OCI-M2 (cell line): ENCODE data around the gene SRL.
"Not testable (repeated sequence)": the region's sequence is repeated elsewhere in the genome, so short reads cannot be mapped to it uniquely, and the experiment has no call there.

Experiments
- DNase-seq: peaks from one replicate; lab custom pipeline; 2025; ENCODE audit not compliant: unreplicated experiment; lab: John Stamatoyannopoulos, UW

The SRL gene

DNA sequence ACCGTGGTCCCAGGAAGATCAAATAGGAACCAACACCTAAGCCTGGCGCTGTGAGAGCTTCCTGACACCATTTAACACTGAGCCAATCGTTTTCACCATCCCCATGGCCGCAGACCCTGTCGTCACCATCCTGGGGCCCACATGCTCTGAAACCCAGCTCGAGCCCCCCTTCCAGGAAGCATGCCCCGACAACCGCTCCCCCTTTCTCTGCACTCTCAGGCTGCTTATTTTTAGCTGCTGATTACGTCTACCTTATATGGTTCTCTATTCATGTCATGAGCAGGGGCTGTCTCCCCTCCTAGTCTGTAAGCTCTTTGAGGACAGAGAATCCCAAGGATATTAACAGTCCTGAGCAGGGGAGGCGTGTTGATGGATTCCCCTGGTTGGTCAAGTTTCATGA, 10.5 kb downstream of the SRL start:
- DNase-seq = no peak

DNA sequence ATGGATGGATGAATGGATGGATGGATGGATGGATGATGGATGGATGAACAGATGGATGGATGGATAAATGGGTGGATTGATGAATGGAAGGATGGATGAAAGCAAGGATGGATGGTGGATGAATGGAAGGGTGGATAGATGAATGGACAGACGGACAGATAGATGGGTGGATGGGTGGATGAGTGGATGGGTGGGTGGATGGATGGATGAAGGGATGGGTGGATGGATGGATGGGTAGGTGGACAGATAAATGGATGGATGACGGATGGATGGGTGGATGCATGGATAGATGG, 14.9 kb downstream of the SRL start:
- DNase-seq = no peak

DNA sequence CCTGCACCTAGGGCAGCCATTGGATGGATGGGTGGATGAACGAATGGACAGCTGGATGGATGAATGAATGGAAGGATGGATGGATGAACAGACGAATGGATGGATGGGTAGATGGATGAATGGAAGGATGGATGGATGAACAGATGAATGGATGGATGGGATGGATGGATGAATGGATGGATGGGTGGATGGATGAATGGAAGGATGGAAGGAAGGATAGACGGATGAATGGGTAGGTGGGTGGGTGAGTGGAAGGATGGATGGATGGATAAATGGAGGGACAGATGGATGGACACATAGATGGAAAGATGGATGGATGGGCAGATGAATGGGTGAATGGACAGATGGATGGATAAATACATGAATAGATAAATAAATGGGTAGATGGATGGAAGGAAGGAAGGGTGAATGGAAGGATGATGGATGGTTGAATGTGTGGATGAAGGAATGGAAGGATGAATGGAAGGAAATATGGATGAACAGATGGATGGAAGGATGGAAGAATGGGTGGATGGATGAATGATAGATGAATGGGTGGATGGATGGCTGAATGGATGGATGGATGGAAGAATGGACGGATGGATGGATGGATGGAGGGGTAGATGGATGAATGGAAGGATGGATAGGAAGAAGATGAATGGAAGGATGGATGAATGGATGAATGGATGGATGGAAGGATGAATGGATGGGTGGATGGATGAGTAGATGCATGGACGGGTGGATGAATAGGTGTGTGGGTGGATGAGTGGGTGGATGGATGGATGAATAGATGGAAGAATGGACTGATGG, 15.4 kb downstream of the SRL start:
- DNase-seq = no peak

DNA sequence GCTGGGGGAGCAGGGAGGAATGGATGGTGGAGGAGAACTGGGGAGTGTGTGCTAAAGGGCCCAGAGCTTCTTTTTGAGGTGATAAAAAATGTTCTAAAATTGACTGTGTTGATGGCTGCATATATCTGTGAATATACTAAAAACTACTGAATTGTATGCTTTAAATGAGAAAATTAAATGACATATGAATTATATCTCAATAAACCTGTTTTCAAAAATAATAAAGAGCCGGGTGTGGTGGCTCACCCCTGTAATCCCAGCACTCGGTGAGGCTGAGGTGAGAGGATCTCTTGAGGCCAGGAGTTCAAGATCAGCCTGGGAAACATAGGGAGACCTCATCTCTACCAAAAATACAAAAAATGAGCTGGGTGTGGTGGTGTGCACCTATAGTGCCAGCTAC, 16.8 kb downstream of the SRL start:
- no peak for DNase-seq

DNA sequence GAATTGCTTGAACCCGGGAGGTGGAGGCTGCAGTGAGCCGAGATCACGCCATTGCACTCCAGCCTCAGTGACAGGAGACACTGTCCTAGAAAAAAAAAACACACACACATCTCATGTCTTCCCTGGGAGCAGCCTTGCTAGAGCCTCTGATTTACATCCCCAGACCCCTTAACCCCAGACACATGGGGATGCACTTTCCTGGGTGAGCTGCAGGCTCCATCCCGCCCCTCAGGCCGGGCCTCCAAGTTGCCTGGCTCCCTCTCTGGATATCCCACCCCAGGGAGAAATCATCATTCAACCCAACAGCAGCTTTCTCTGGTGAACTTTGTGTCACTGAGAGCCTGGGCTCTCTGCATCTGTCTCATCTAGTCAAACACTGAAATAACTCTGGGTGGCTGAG, 21.5 kb downstream of the SRL start:
- DNase-seq = no peak

DNA sequence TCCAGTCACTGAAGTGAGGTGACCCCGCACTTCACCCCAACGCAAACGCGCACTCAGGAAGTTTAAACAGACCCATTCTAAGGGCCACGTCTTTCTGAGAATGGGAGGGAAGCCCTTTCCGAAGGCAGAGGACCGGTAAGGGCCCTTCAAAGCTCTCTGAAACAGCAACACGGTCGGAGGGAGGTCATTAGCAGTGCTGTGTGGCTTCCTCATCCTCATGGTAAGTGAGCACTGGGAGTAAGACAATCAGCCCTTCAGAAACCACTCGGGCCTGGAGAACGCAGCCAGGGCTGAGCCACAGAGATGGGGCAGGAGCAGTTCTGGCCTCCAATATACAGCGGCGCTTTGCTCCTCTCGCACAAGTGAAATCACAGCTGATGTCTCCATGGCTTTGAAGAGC, 23.7 kb downstream of the SRL start:
- no peak for DNase-seq

DNA sequence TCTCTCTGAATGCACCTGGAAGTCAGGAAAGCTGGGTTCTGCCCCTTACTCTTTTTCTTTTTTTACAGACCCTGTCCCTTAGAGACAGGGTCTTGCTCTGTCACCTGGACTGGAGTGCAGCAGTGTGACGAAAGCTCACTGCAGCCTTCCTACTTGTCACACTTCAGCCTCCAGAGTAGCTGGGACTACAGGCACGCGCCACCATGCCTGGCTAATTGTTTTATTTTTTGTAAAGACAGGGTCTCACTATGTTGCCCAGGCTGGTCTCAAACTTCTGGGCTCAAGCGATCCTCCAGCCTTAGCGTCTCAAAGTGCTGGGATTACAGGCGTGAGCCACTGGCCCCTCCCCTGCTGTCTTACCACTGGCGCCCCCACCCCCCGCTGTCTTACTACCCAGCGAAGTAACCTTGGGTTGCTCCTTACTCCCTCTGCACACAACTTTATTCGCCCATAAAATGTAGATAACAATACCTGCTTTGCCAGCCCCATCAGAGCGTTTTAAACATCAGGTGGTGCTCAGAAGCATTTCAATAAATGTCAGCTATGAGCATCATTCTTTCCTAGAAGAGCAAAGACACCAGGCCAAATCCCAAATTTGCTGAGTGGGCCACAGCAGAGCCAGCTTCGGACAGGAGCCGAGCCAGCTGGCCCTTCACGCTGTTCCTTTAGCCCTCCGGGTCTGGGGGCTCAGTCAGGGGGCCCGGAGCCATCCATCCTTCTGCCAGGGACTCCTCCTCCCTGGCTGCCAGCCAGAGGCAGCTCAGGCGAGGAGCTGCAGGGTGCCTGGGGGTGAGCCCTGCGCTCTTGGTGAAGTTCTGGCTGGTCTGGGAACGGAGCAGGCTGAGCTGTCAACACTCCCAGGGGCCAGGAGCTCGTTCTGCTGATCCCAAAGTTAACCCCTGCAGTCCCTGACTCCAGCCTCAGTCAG, 24.4 kb downstream of the SRL start:
- DNase-seq = no peak

DNA sequence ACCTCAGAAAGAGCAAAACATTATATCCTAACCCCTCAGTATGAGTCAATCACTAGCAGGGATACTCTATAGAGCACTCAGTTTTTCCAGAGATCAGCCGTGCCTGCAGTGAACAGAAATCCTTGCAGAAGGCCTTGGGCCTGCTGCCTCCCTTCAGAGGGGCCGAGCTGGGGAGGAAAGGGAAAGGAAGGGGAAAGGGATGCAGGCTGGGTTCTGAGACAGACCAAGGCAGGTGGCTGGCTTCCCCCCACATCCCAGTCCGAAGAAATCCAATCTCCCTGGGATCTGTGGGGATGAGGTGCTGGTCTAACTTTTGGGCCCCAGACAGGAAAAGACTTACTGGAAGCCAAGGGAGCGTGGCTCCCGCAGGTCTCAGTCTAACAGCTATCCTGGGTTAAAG, 25.3 kb downstream of the SRL start:
- DNase-seq = no peak

DNA sequence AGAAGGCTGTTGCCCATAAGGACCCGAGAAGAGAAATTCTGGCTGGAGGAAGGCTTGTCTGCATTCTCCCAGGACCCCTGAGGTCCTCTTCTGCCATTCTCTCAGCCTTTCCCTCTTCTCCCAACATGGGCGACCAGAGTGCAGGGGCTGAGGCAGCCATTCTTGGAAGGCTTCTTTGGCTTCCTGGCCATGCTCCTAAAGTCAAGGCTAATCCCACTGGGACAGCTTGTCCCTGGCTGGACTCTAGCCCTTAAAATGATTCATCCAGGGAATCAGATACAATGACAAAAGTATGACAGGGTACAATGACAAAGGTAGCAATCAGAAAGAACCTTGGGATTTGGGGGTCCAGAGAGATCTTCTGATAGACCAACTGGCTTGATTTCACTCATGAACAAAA, 26.8 kb downstream of the SRL start:
- DNase-seq = no peak

DNA sequence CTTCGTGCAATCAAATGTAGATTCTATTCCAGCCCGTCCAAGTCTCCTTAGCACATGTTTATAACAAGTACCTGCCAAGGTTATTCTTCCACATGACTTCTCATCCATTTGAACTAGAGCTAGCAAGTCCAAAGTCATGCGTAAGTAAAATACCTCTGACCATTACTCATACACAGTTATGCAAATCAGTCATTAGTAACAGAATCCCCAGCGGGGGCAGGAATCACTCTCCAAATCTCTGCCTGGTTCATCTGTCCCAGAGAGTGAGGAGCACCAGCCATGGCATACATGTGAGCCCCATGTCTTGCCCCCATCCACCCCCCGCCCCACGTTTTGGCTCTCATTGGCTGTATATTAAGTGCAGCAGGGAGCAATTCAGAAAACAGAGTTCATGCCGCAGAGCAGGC, 27.7 kb downstream of the SRL start:
- no peak for DNase-seq

DNA sequence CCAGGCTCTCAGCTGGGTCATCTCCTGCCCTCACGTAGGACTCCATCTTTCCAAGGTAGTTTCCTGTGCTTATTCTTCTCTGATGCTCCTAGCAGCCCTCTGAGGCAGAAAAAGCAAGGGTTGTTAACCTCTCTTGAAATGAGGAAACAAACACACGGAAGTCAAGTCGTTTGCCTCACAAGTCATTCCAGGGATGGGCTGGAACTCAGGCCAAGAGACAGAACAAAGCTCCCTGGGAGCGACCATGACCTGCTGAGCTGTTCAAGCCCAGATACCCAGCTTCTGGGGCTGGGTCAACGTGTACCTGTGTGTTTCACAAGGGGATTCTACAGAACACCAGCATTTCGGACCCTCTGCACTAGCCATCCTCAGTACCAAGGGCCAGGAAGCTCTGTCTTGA, 28.1 kb downstream of the SRL start:
- no peak for DNase-seq

DNA sequence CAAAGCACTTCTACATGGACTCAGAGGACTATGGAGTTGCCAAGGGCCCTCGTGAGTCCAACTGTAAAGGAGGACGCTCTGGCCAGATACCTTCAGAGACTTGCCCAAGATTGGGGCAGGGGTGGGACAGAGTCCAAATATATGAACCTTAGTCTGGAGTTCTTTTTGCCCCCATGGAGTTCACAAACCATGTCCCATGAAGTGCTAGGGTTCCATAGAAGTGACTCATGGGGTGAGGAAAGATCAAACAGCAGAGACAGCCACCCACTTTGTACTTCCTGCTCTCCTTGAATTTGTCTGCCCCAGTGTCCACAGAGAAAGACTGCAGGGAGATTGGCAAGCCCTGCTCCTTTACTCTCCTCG, 29.0 kb downstream of the SRL start:
- no peak for DNase-seq

DNA sequence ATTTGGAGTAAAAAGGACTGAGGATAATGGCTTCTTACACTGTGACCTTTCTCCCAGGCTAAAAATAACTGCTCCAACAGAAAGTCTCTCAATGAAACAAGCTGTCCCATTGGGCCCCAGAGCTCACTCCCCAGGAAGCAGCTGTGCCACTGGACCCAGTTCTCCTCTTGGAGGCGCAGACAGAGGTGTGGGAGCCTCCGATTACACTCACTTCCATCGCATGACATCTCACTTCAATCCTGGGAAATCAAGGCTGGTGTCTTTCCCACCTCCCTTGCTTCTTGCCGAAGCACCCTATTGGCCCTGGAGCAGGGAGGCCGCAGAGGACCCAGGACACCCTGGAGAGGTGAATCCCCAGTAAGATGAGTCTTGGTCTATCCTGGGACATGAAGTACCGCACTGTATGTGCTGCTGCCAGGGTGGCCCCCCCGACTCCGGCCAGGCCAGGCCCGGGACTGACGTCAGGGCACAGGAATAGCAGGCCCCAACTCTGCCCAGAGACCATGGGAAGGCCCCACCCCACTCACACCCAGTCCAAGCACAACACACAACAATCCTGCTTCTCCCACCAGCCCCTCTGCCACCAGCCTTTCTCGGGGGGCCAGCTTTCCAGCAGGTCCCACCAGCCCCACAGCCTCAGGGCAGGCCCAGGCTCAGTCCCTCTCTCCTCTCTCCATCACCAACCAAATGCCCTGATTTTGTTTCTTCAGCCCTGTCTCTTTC, 29.5 kb downstream of the SRL start:
- no peak for DNase-seq

DNA sequence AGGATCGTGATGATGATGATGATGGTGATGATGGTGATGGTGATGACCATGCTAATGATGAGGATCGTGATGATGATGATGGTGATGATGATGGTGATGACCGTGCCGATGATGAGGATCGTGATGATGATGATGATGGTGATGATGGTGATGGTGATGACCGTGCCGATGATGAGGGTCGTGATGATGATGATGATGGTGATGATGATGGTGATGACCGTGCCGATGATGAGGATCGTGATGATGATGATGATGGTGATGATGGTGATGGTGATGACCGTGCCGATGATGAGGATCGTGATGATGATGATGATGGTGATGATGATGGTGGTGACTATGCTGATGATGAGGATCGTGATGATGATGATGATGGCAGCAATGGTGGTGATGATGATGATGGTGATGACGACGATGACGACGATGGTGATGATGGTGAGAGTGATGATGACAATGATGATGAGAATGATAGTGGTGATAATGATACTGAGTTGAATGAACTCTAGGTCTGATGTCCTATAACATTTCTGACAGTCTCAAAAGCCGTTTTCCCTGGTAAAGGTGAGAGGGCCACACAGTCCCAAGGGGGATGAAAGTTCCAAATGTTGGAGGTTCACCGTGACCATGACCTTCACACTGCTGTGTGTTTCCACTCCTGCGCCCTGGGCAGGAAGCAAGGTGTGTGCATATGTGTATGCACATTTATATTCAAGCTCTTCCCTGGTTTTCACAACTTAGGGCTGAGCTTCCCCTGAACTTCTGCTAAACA, 30.3 kb downstream of the SRL start:
- DNase-seq = not testable (repeated sequence)

DNA sequence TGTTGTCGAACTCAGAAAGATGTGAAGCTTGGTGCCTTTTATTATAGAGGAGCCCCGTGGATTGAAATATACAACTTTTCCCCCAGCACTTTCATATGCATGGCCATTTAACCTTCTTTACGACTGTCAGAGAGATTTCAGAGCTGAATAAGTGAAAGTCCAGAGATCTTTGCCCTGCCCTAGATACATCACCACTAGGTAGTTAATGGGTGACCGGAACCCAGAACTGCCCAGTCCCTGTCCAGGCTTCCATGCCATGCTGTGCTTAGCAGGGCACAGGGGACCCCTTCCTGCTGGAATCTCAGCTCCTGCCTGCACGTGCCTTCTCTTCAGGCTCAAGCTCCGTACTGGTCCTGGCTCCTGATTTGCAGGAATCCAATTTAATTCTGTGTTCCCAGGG, 32.2 kb downstream of the SRL start:
- no peak for DNase-seq

DNA sequence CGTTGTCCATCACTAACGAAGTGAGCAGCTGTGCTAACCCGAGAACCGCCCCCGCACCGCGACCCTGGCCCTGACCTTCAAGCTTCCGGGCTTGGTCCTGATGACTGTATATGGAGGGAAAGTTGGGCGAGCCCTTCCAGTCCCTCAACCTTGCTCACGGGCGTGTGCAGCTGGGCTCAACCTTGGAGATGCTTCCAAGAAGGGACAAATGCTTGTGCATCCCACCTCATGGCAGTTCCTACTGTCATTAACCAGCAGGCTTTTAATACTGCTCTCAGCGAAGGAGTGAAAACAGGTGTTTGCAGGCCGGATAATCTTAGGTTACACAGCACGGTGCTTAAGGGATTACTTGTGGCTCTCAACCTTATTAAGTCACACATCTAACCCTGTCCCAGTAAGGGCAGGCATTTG, 33.5 kb downstream of the SRL start:
- no peak for DNase-seq

DNA sequence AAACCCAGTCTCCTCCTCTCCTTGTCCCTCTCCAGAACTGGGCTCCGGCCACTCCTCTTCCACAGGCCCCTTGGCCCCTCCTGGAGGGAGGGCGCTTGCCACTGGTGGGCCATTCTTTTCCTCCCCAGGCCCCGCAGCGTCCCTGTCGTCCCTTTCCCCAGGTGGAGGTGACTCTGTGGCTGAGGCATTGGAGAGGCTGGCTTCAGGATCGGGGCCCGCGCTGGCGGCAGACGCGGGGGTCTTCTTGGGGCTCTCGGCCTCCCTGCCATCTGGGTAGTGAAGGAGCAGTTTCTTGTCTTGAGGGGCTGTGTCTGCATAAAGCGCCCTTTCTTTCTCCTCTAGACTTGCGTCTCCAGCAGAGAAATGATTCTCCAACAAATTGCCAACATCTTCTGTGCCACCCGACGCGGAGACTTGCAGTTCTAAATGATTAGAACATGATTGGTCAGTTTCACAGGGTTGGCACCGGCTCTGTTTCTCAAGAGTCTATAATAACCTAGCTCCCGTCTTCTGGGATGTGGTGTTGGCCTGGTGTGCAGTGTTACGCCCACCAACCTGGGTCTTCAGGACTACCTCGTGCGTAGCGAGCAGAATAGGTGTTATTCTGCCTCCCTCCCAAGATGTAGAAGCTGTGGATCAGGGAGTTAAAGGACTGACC, 34.1 kb downstream of the SRL start:
- no peak for DNase-seq

DNA sequence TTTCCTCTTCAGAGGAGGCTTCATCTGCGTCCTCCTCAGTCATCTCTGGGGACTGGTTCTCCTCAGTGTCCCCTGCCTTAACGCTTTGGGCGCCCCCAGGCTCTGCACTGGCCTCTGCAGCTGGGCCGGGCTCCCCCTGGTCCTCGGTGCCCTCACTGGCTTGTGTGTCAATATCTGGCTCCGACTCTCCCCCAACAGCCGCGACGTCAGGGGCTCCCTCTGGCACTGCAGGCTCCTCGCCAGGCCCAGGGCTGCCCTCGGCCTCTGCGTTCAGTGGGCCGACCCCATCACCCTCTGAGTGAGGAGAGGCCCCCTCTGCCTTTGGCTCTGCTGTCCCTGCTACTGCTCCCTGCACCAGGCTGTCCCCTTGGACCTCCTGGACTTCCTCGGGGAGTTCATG, 34.7 kb downstream of the SRL start:
- DNase-seq = no peak

DNA sequence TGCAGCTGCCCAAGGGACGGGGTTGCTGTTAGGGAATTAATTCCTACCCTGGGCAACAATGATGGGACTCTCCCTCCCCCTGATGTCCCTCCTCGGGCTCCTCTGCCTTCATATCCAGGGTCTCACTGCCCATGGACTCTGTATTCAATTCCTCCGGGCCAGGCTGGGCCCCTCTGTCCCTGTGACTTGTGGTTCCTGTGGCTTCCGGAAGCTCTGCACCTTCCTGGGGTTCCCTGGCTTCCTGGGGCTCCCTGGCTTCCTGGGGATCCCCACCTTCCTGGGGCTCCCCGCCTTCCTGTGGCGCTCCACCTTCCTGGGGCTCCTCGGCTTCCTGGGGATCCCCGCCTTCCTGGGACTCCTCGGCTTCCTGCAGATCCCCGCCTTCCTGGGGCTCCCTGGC, 35.2 kb downstream of the SRL start:
- DNase-seq = no peak

DNA sequence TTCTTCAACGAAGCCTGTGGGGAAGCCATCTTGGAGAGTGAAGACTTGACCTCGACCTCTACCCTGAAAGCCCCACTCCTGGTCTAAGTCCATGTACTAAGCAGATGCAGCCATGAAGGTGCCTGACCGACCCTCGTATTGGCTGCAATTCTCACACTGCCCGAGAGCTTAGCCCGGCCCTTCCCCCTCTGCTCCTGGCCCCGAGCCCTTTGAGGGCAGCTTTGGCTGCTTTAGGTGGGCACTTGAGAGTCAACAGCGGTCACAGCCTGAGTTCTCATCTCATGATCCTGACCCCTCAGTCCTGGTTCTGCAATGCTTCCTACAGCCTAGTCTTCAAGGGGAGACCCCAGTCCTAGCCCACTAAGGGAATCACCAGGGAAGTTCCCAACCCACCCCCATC, 35.9 kb downstream of the SRL start:
- DNase-seq = no peak

DNA sequence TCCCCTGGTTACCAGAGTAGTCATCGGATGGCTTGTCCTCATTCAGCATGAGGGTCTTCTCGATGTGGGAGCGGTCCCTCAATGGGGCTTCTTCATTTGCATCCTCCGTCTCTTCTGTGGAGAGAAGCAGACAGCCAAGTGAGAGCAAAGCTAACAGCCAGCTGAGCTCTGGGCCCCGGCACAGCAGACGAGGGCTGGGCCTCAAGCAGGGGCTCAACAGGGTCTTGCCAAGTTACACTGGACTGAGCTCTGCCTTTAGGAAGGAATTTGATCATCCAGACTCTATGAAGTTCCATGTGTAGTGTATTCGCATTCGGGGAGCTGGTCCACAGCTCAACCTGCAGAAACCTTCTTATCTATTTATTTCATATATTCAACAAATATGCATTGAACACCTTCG, 37.4 kb downstream of the SRL start:
- no peak for DNase-seq
